Calu3 (cell line): Measurements from ENCODE around the gene MALAT1. TPM values are rescaled to one million over a fixed set of nuclear protein-coding genes. Genes with fewer than 3 reads are reported as not detected.
"Not testable (repeated sequence)": the region's sequence is repeated elsewhere in the genome, so short reads cannot be mapped to it uniquely, and the experiment has no call there.

ENCODE experiments used
- Bru-seq: library from RNA; stranded (reverse); fragments of 400-500 nt; gene quantifications from one replicate; lab custom pipeline; 2021; lab: Mats Ljungman, UMichigan
- BruChase-seq, 2 experiments: library from RNA; stranded (reverse); fragments of 400-500 nt; gene quantifications; one replicate each; lab custom pipeline; 2021; lab: Mats Ljungman, UMichigan
- BruUV-seq: library from RNA; stranded (reverse); fragments of 400-500 nt; replicated peaks from 2 replicates; lab custom pipeline; 2021; lab: Mats Ljungman, UMichigan
- CTCF ChIA-PET: fragments of 300-600 bp; sonication (Branson Sonifier 250); formaldehyde crosslinking; loops from one replicate; lab custom pipeline; 2022; ENCODE audit warnings: antibody characterized with exemption; lab: Charles Lee
- DNase-seq: peaks from one replicate; pipeline ENCODE4 v3.0.0; 2022
- H3K27ac Mint-ChIP-seq: one replicate; pipeline ENCODE4 v1.8.0; 2022; ENCODE audit warnings: mixed read lengths; ENCODE audit not compliant: unreplicated experiment
- H3K27me3 Mint-ChIP-seq: one replicate; pipeline ENCODE4 v1.8.0; 2022; ENCODE audit warnings: mixed read lengths; ENCODE audit not compliant: unreplicated experiment
- H3K36me3 Mint-ChIP-seq: one replicate; pipeline ENCODE4 v1.8.0; 2022; ENCODE audit warnings: mild to moderate bottlenecking, moderate library complexity, mixed read lengths; ENCODE audit not compliant: insufficient read depth, unreplicated experiment
- H3K4me1 Mint-ChIP-seq: one replicate; pipeline ENCODE4 v1.8.0; 2022; ENCODE audit warnings: mild to moderate bottlenecking, low read depth, mixed read lengths; ENCODE audit not compliant: unreplicated experiment
- H3K4me3 Mint-ChIP-seq: one replicate; pipeline ENCODE4 v1.8.0; 2022; ENCODE audit warnings: mild to moderate bottlenecking, low read depth, moderate library complexity, mixed read lengths; ENCODE audit not compliant: unreplicated experiment
- H3K9me3 Mint-ChIP-seq: one replicate; pipeline ENCODE4 v1.8.0; 2022; ENCODE audit warnings: low read depth, mixed read lengths; ENCODE audit not compliant: unreplicated experiment
- CTCF ChIP-seq: fragments of 200-600 bp; IDR thresholded peaks from one replicate; pipeline ENCODE4 v1.8.0; 2022; ENCODE audit warnings: antibody characterized with exemption; ENCODE audit not compliant: unreplicated experiment
- intact Hi-C: fragments of 100-400 bp; cut with micrococcal nuclease; formaldehyde crosslinking; loops from one replicate; pipeline ENCODE4 v1.10.0; 2022; ENCODE audit not compliant: unreplicated experiment
- long read RNA-seq: library from polyadenylated mRNA; stranded (forward); transcript quantifications from one replicate; pipeline ENCODE4 v2.0.0, GENCODE V29; 2022
- total RNA-seq: library from RNA; stranded (reverse); gene quantifications from 2 replicates; pipeline ENCODE4 v1.2.3, GENCODE V29; 2022

MALAT1 gene
- 8,437 and 9,950 TPM in 2 replicates for total RNA-seq
- percentile 100 among the genes with signal in this experiment for Bru-seq, nascent RNA
- BruChase-seq, experiment 1, labeled RNA remaining after a 6-hour chase = percentile 100 among the genes with signal in this experiment
- BruChase-seq, experiment 2, labeled RNA remaining after a 2-hour chase = percentile 100 among the genes with signal in this experiment
- long read RNA-seq, full-length matches to known transcripts = 620 of 622 reads
- long read RNA-seq, partial matches to known transcripts = 0 of 622 reads
- long read RNA-seq, other reads (novel, unspliced or antisense) = 2 of 622 reads

- TF ChIP-seq CTCF = no peak
- Mint-ChIP-seq H3K36me3 (no peaks in the 10 kb centered on the region), H3K9me3 (no peaks in the 10 kb centered on the region), H3K27ac (no peak within 1 kb of the TSS), H3K4me1 (peaks cover 20% of the 10 kb centered on the region), H3K27me3 (no peaks in the 10 kb centered on the region), H3K4me3 (no peak within 1 kb of the TSS)
- CTCF ChIA-PET = interaction anchor here (0.6 to 3.6 kb wide), 3 partner anchors 20 to 347 kb away, joined by 4 to 41 read pairs (median 15); no protein-coding TSS in a partner anchor
- intact Hi-C loops = no loop called here
- peak; percentile 93 for DNase-seq
- BruUV-seq = TSS peak; percentile 51
Measured at GRCh38 chr11:65498977-65499712, at the start of gene MALAT1. TSS of gene MALAT1 (plus strand) at chr11:65499045.

- H3K9me3 Mint-ChIP-seq, H3K27me3 Mint-ChIP-seq, intact Hi-C loops, BruUV-seq, DNase-seq, H3K27ac Mint-ChIP-seq, H3K4me3 Mint-ChIP-seq, CTCF ChIA-PET: not testable (repeated sequence)
- Mint-ChIP-seq H3K4me1 (peaks cover 16% of the 10 kb centered on the region), H3K36me3 (peaks cover 65% of the 10 kb centered on the region)
Measured at GRCh38 chr11:65451301-65451700, 47.5 kb upstream of the MALAT1 start.

GRCh38 chr11:65452259-65452658, 46.6 kb upstream of the MALAT1 start:
- DNase-seq, intact Hi-C loops, H3K27me3 Mint-ChIP-seq, CTCF ChIA-PET, H3K27ac Mint-ChIP-seq, H3K9me3 Mint-ChIP-seq, H3K4me3 Mint-ChIP-seq, BruUV-seq: not testable (repeated sequence)
- H3K36me3 Mint-ChIP-seq = peaks cover 60% of the 10 kb centered on the region
- H3K4me1 Mint-ChIP-seq = peaks cover 16% of the 10 kb centered on the region

DNA sequence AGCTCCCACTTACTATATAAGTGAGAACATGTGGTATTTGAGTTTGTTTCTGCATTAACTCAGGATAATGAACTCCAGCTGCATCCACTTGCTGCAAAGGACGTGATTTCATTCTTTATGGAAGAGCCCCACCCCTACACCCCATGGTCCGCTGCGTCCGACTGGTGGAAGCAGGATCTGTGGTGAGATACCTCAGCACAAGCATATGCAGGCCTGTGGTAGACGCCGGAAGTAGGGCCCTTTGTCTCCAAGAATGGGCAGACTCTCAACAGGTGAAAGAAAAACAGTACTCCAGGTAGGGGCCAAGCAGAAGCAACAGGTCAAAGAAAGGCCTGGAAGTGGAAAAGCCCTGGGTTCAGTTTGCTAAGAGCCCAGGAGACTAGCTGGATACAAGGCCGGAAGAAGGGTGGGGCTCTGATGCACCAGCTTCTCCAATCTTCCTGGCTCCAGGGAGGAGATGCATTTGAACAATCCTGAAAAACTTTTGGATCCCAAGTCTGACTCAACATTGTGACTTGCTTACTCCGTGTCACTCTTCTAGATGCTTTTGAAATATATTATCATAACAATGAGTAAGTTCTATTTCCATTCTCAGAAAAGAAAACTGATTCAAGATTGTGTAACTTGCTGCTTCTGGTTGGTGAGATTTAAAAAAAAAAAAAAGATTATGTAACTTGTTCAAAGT, 45.9 kb upstream of the MALAT1 start:
- Mint-ChIP-seq H3K4me3 (no peak overlapping the region), H3K4me1 (peaks cover 16% of the 10 kb centered on the region), H3K9me3 (no peaks in the 10 kb centered on the region), H3K27me3 (no peaks in the 10 kb centered on the region), H3K27ac (no peak overlapping the region), H3K36me3 (peaks cover 53% of the 10 kb centered on the region)
- CTCF ChIA-PET = interaction anchor here (0.6 kb wide), 1 partner anchor 16 kb away, joined by 3 read pairs; no protein-coding TSS in a partner anchor
- BruUV-seq = no TSS peak
- DNase-seq = no peak
- intact Hi-C loops = no loop called here
- no peak for TF ChIP-seq CTCF

DNA sequence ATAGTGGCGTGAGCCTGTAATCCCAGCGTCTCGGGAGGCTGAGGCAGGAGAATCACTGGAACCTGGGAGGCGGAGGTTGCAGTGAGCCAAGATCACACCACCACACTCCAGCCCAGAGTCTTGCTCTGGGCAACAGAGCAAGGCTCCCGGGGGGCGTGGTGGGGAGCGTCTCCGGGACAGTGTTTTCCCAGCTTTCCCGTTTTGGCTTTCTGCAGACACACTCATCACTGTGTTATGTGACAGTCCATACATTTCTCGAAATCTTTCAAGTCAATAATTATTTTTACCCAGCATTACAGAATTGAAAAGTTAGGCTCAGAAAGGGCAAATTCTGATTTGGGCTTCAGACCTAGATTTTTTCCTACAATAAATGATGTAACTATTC, 44.5 kb upstream of the MALAT1 start:
- DNase-seq = no peak
- CTCF ChIA-PET = interaction anchor here (0.7 kb wide), 1 partner anchor 12 kb away, joined by 7 read pairs; no protein-coding TSS in a partner anchor
- no peak for TF ChIP-seq CTCF
- intact Hi-C loops = no loop called here
- Mint-ChIP-seq H3K36me3 (peaks cover 40% of the 10 kb centered on the region), H3K4me1 (peaks cover 16% of the 10 kb centered on the region), H3K27ac (peak overlapping the region; percentile 91), H3K27me3 (no peaks in the 10 kb centered on the region), H3K4me3 (peak overlapping the region; percentile 94), H3K9me3 (no peaks in the 10 kb centered on the region)
- no TSS peak for BruUV-seq
